RWPE1 (cell line): ENCODE data around the gene GLOD5.

ENCODE experiments used
- CTCF ChIA-PET: fragments of 350-600 bp; sonication (Branson Sonifier 250); formaldehyde crosslinking; extraction: SDS; loops from one replicate; lab custom pipeline; 2021; lab: Yijun Ruan, JAX
- POLR2A ChIA-PET: fragments of 400-600 bp; formaldehyde crosslinking; extraction: SDS; loops from one replicate; lab custom pipeline; 2020; ENCODE audit warnings: antibody characterized with exemption; ENCODE audit not compliant: low non-redundant PET; lab: Yijun Ruan, JAX
- DNase-seq: peaks from one replicate; pipeline ENCODE4 v3.0.0; 2012; ENCODE audit warnings: low spot score
- H3K27ac ChIP-seq: fragments of 450-650 bp; 2 replicates; pipeline ENCODE4 v1.5.1; 2017
- TF ChIP-seq, protein P1 (sequence below): fragments of 450-650 bp; conservative IDR thresholded peaks from 2 replicates; pipeline ENCODE4 v1.5.1; 2017; ENCODE audit warnings: low read depth, mild to moderate bottlenecking

The GLOD5 gene

DNA sequence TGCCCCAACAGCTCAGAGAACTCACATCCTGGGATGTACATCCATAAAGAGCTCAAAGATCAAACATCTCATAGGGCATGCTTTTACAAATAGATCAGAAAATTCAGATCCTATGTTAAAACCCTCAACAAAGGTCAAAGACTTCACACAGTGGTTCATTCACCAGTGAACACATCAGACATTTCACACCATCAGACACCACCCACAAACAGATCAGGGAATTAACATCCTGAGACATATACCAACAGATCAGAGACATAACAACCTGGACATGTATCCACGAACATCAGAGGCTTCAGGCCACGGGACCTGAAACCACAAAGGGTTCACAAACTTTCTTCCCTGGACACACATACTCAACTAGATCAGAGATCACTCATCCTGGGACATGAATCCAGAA lies 41.6 kb upstream of the GLOD5 start:
- POLR2A ChIA-PET = no interaction called here

DNA sequence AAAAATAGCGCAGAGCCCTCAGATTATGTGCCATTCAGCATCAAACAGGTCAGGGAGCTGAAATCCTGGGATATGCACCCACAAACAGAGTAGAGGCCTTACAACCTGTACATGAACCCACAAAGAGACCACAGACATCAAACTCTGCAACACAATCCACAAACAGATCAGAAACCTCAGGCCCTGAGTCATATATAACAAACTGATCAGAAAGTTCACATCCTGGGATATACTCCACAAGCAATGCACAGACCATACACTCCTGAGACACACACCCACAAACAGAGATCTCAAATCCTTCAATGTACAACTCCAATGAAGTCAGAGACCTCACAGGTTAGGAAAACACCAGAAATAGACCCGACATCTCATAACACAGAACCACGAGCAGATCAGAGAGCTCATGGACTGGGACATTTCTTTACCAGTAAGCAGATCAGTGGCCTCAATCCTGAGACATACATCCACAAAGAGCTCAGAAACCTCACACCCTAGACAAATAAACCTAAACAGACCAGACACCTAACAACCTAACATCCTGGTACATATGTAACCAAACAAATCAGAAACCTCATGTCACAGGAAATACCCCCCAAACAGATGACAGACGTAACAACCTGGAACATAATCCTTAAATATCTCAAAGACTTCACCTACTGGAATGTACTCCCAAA lies 40.8 kb upstream of the GLOD5 start:
- ChIA-PET POLR2A (no interaction called here), CTCF (no interaction called here)
- DNase-seq = no peak
- TF ChIP-seq, protein P1, sequence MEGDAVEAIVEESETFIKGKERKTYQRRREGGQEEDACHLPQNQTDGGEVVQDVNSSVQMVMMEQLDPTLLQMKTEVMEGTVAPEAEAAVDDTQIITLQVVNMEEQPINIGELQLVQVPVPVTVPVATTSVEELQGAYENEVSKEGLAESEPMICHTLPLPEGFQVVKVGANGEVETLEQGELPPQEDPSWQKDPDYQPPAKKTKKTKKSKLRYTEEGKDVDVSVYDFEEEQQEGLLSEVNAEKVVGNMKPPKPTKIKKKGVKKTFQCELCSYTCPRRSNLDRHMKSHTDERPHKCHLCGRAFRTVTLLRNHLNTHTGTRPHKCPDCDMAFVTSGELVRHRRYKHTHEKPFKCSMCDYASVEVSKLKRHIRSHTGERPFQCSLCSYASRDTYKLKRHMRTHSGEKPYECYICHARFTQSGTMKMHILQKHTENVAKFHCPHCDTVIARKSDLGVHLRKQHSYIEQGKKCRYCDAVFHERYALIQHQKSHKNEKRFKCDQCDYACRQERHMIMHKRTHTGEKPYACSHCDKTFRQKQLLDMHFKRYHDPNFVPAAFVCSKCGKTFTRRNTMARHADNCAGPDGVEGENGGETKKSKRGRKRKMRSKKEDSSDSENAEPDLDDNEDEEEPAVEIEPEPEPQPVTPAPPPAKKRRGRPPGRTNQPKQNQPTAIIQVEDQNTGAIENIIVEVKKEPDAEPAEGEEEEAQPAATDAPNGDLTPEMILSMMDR = no peak
- H3K27ac ChIP-seq = no peak overlapping the region

More for the DNA sequence above, 41.6 kb upstream of the GLOD5 start:
- no peak for DNase-seq
- TF ChIP-seq, protein P1 = no peak
- CTCF ChIA-PET = interaction anchor here (0.7 kb wide), 1 partner anchor 71 kb away, joined by 3 read pairs; no protein-coding TSS in a partner anchor
- H3K27ac ChIP-seq = no peak overlapping the region

DNA sequence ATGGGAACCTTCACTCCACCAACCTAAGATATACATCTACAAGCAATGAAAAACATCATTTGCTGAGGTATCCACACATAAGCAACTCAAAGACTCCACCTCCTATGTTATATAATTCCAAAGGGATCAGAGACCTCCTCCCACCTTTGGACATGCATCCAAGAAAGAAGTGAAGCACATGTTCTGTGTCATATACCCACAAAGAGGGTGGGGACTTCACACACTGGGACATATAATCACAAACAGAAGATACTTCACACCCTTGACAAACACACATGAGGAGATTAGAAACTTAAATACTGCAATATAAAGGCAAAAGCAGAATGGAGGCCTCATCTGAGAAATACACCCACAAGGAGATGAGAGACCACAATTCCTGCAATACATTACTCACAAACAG lies 39.6 kb upstream of the GLOD5 start:
- DNase-seq = no peak
- TF ChIP-seq, protein P1 = no peak
- ChIA-PET POLR2A (no interaction called here), CTCF (no interaction called here)
- no peak overlapping the region for H3K27ac ChIP-seq

DNA sequence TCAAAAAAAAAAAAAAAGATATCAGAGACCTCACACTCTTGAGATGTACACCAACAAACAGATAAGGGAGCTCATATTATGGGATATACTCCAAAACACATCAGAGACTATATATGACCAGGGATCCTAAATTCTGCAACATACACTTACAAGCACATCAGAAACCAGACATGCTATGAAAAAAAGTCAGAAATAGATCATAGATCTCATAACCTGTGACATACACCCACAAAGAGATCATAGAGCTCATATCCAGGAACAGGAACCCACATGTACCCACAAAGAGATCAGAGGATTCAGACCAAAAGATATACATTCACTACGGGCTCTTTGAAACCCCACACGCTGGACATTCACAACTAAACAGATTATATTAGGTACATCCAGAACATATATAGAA lies 35.0 kb upstream of the GLOD5 start:
- ChIA-PET POLR2A (no interaction called here), CTCF (no interaction called here)
- no peak overlapping the region for H3K27ac ChIP-seq
- TF ChIP-seq, protein P1 = no peak
- DNase-seq = no peak

DNA sequence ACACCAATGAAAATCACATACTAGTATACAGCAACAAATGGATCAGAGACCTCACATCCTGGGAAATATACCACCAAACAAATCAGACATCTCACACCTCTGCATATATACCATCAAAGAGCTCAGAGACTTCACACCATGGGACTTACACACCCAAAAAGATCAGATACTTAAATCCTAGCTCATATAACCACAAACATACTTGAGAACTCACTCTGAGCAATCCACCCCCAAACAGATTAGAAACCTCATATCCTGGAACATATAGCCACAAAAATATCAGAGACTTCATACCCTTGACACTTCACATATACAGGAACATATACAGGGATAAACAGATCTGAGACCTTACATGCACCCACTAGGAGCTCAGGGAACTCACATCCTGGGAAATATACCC lies 32.9 kb upstream of the GLOD5 start:
- ChIA-PET CTCF (no interaction called here), POLR2A (no interaction called here)
- H3K27ac ChIP-seq = no peak overlapping the region
- TF ChIP-seq, protein P1 = no peak
- DNase-seq = no peak

DNA sequence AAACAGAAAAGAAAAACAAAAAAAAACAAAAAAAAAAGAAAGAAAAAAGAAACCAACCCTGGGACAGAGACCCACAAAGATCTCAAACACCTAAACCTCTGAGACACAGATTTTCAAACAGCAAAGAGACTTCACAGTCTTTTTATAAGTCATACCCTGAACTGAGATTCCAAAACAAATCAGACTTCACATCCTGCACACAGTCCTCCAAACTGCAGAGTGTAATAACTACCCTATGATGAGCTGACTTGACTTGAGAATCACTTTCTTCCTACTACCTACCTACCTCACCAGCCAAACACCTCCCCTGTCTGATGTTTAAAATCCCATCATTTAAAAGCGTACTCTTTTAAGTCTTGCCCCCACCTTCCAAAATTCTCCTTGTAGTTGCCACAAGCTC lies 25.2 kb upstream of the GLOD5 start:
- POLR2A ChIA-PET = no interaction called here
- TF ChIP-seq, protein P1 = no peak
- H3K27ac ChIP-seq = peak overlapping the region; percentile 92

DNA sequence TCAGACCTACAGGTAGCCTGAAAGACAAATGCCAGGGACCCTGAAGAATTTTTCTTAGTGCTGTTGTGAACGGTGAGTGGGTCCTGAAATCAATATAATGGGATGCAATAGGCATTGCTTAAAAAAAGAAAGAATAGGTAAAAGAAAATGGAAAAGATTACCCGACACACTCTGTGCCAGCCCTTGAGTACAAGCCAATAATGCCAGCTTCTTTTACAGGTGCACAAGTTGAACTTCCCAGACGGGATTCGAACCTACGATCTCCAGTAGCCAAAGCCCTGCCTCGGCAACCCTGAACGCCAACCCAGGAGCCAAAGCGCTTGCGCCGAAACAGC lies 24.7 kb upstream of the GLOD5 start:
- CTCF ChIA-PET = no interaction called here
- DNase-seq = no peak
- TF ChIP-seq, protein P1 = no peak
- POLR2A ChIA-PET = no interaction called here
- peak overlapping the region; percentile 92 for H3K27ac ChIP-seq

More for the DNA sequence above, 25.2 kb upstream of the GLOD5 start:
- no peak for DNase-seq
- CTCF ChIA-PET = no interaction called here
